ENCODE measurements around the gene XPO4. TPM values are rescaled to one million over a fixed set of nuclear protein-coding genes. Genes with fewer than 3 reads are reported as not detected.

The XPO4 gene
- total and polyA plus RNA-seq, 11 donors: 4.8 to 53.7 (median 25.6) TPM

DNA sequence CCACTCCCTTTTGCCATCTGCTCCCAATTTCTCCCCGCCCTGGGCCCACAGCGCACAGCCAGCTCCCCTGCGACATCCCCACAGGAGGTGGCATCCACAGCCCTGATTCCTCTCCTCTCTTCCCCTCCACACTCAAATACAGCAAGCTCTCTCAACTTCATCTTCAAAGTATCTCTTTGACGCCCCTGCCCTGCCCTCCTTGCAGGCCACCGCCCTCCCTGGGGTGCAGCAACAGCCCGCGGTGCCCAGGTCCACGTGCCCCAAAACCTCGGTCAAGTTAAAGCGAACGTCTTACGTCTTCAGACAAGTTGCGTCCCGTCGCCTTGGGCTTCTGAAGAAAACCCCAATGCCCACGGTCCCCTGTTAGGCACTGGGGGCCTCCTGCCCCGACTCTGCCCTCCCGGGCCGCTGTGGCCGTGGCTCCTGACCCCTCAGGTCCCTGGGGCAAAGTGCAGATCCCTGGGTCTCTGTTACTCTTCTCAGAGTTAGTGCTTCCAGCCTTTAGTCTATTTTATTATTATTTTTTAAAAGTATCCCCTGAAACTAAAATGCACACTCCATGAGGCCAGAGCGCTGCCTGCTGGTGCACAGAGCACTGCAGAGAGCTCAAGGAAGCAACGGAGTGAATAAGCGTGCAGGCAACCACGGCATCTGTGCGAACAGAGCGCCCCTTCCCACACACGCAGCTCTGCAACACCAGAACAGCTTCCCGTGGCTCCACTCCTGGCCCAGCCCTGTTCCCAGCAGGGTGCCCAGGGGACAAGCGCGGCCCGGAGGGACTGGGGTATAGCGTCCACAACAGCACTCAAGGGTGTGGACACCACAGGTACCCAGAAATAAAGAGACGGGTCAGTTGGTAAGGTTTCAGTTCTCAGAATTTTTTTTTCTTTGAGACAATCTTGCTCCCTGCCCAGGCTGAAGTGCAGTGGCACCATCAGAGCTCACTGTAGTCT lies 172.6 kb downstream of the XPO4 start:
- Histone ChIP-seq H3K4me1 (no peaks in the 10 kb centered on the region), H3K9me3 (no peaks in the 10 kb centered on the region), H3K4me3 (no peak overlapping the region), H3K36me3 (peaks cover 0 to 17% (median 0%) of the 10 kb centered on the region in 9 donors), H3K27ac (no peak overlapping the region), H3K27me3 (no peaks in the 10 kb centered on the region)
- TF ChIP-seq POLR2A (IDR thresholded peaks at IDR 0.05): no peak
- TF ChIP-seq, protein P1, sequence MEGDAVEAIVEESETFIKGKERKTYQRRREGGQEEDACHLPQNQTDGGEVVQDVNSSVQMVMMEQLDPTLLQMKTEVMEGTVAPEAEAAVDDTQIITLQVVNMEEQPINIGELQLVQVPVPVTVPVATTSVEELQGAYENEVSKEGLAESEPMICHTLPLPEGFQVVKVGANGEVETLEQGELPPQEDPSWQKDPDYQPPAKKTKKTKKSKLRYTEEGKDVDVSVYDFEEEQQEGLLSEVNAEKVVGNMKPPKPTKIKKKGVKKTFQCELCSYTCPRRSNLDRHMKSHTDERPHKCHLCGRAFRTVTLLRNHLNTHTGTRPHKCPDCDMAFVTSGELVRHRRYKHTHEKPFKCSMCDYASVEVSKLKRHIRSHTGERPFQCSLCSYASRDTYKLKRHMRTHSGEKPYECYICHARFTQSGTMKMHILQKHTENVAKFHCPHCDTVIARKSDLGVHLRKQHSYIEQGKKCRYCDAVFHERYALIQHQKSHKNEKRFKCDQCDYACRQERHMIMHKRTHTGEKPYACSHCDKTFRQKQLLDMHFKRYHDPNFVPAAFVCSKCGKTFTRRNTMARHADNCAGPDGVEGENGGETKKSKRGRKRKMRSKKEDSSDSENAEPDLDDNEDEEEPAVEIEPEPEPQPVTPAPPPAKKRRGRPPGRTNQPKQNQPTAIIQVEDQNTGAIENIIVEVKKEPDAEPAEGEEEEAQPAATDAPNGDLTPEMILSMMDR (IDR thresholded peaks at IDR 0.05): no peak
- no peak for ATAC-seq
- DNase-seq: no peak
- intact Hi-C loops (cut with DNase I): no loop called here
- 95 to 97% (median 96%) methylated on average over 30 to 33 of the region's 33 CpGs for WGBS, 4 donors

DNA sequence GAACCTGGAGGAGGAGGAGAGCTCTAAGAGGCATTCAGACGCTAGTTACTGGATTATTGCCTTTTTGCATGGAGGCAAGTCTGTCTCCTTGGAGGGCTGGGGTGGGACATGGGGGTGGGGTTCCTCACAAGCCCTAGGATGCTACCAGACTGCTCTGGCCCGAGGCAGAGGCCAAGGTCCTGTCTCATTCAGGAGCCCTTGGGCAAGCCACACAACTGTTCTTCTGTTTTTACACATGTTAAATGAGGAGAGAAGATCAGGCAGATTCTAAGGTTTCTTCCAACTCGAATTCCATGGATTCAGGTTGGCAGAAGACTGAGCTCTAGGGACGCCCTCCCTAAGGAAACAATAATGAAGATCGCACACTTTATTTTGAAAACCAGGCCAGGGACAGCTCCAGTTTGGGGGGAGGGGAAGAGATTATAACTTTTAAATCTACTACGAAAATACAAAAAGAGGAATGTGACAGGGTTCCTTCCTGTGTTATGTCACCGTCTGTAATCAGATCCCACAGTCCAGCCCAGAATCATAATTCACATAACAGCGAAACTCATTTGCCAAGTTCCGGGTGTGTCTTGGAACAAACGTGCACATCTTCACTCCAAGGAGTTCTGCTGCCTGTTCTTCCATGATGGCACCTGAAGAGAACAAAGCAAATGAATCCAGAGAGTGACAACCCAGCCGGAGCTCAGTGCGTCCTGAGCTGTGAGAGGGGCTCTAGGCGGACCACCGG lies 173.8 kb downstream of the XPO4 start:
- Histone ChIP-seq H3K27me3 (no peaks in the 10 kb centered on the region), H3K4me3 (no peak overlapping the region), H3K27ac (no peak overlapping the region), H3K4me1 (no peaks in the 10 kb centered on the region), H3K36me3 (peaks cover 0 to 17% (median 0%) of the 10 kb centered on the region in 9 donors), H3K9me3 (no peaks in the 10 kb centered on the region)
- DNase-seq (no peak), ATAC-seq (no peak)
- intact Hi-C loops (cut with DNase I): no loop called here
- 75 to 77% (median 76%) methylated on average over 13 to 14 of the region's 14 CpGs for WGBS, 4 donors
- TF ChIP-seq, protein P1 (IDR thresholded peaks at IDR 0.05): no peak
- TF ChIP-seq POLR2A (IDR thresholded peaks at IDR 0.05): no peak

DNA sequence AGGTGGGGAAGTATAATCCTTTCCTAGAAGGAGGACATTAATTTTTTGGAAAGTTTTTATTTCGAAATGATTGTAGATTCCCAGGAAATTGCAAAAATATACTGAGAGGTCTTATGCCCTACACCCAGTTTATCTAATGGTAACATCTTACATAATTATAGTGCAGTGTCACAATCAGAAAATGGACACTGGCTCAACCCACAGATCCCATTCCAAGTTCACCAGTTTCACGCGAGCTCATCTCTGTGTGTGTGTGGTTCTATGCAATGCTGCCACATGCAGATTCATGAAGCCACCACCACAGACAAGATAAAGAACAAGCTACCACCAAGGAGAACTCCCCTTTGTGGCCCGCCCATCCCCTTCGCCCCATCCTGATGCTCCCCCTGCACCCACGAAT lies 174.7 kb downstream of the XPO4 start:
- no peak overlapping the region for H3K4me3 ChIP-seq
- DNase-seq (no peak), ATAC-seq (no peak)
- H3K9me3 ChIP-seq: no peaks in the 10 kb centered on the region
- H3K4me1 ChIP-seq: no peaks in the 10 kb centered on the region
- WGBS, 4 donors: 65 to 99% (median 90%) methylated on average over 6 of the region's 6 CpGs
- no peaks in the 10 kb centered on the region for H3K27me3 ChIP-seq
- intact Hi-C loops (cut with DNase I): no loop called here
- H3K36me3 ChIP-seq: peaks cover 0 to 17% (median 0%) of the 10 kb centered on the region in 9 donors
- H3K27ac ChIP-seq: no peak overlapping the region
- TF ChIP-seq POLR2A (IDR thresholded peaks at IDR 0.05): no peak
- TF ChIP-seq, protein P1 (IDR thresholded peaks at IDR 0.05): no peak

Other genes with a start within 250 kb of the XPO4 start
- gene IL17D, start 199.0 kb downstream of the XPO4 start, total RNA-seq: 1 to 10 TPM in 4 of 9 donors, under 1 TPM in 5; 0.48 to 1.6 (median 0.95) TPM
- under 1 TPM; 0.30 to 0.44 TPM for gene IL17D, start 199.0 kb downstream of the XPO4 start, polyA plus RNA-seq
- gene EEF1AKMT1, start 128.8 kb downstream of the XPO4 start, total RNA-seq: 10 to 100 TPM in 2 of 9 donors, 1 to 10 TPM in 7; 4.5 to 10.2 (median 8.3) TPM
- 1 to 10 TPM; 8.8 to 8.9 TPM for gene EEF1AKMT1, start 128.8 kb downstream of the XPO4 start, polyA plus RNA-seq
- 10 to 100 TPM; 16.6 to 35.6 (median 27.1) TPM for gene LATS2, start 158.8 kb upstream of the XPO4 start, total RNA-seq
- 10 to 100 TPM in 1 of 2 donors, 1 to 10 TPM in 1; 7.8 to 22.9 TPM for gene LATS2, start 158.8 kb upstream of the XPO4 start, polyA plus RNA-seq
- gene SAP18, start 237.4 kb upstream of the XPO4 start, total RNA-seq: 100 to 1,000 TPM in 7 of 9 donors, 10 to 100 TPM in 2; 82.2 to 330 (median 271) TPM
- 100 to 1,000 TPM in 1 of 2 donors, 10 to 100 TPM in 1; 68.3 to 124 TPM for gene SAP18, start 237.4 kb upstream of the XPO4 start, polyA plus RNA-seq

All from heart left ventricle (tissue), 16 donors.